Measurements from ENCODE around the gene BBC3.

The BBC3 gene

GRCh38 chr19:47188507-47189033, 42.4 kb downstream of the BBC3 start:
- no peak for DNase-seq

GRCh38 chr19:47187797-47188196, 43.2 kb downstream of the BBC3 start:
- no peak for DNase-seq

GRCh38 chr19:47187335-47187655, 43.7 kb downstream of the BBC3 start:
- no peak for DNase-seq

GRCh38 chr19:47186446-47187334, 44.3 kb downstream of the BBC3 start:
- DNase-seq: no peak

- DNase-seq: no peak
These were observed 47.4 kb downstream of the BBC3 start for GRCh38 chr19:47183601-47184000.

- no peak for DNase-seq
These were observed 51.2 kb downstream of the BBC3 start for GRCh38 chr19:47179653-47180310.

GRCh38 chr19:47176627-47177090, 54.3 kb downstream of the BBC3 start:
- no peak for DNase-seq

- no peak for DNase-seq
These were observed 54.9 kb downstream of the BBC3 start for GRCh38 chr19:47176071-47176626.

- DNase-seq: no peak
These were observed 58.1 kb downstream of the BBC3 start for GRCh38 chr19:47172666-47173455.

All from suppressor macrophage treated with lipopolysaccharide for 1 hour (primary cell).